Right lobe of liver (tissue), 6 donors: ENCODE data around the gene HSPA14. TPM values are rescaled to one million over a fixed set of nuclear protein-coding genes. Genes with fewer than 3 reads are reported as not detected.

ENCODE experiments used
- ATAC-seq, 4 donors: fragments of 200-7000 bp; cut with Tn5 transposase; one replicate each; pipeline ENCODE4 v1.9.1; 2020; ENCODE audit warnings: mild to moderate bottlenecking in 4 of 4, moderate library complexity in 4 of 4
- DNase-seq, 3 donors: peaks; one replicate each; pipeline ENCODE4 v3.0.0-alpha.2; 2020
- H3K27ac ChIP-seq, 3 donors: fragments of 200-600 bp; one replicate each; pipeline ENCODE4 v1.8.0; 2022
- H3K27me3 ChIP-seq, 2 donors: fragments of 200-600 bp; one replicate each; pipeline ENCODE4 v1.8.0; 2022
- H3K36me3 ChIP-seq, 4 donors: fragments of 200-600 bp; sonication (generic) in 1 of 4; one replicate each; pipeline versions ENCODE4 v1.5.1 to v1.8.0; 2017 to 2022; ENCODE audit warnings: control low read depth in 1 of 4
- H3K4me1 ChIP-seq, 4 donors: fragments of 200-600 bp; sonication (generic) in 1 of 4; one replicate each; pipeline versions ENCODE4 v1.5.1 to v1.8.0; 2017 to 2022; ENCODE audit warnings: control low read depth in 1 of 4
- H3K4me3 ChIP-seq, 3 donors: fragments of 200-600 bp; one replicate each; pipeline ENCODE4 v1.8.0; 2022
- H3K9me3 ChIP-seq, 4 donors: fragments of 200-600 bp; sonication (generic) in 1 of 4; one replicate each; pipeline versions ENCODE4 v1.5.1 to v1.8.0; 2017 to 2022; ENCODE audit warnings: control low read depth in 1 of 4
- POLR2A ChIP-seq: fragments of 450-650 bp; IDR thresholded peaks from one replicate; pipeline ENCODE4 v1.6.1; 2017; ENCODE audit warnings: antibody characterized with exemption, mild to moderate bottlenecking
- WGBS: methylation state at CpG from one replicate; pipeline ENCODE4 v1.1.6; 2018; ENCODE audit warnings: low coverage, low lambda C conversion rate; ENCODE audit not compliant: insufficient coverage; ENCODE audit errors: missing lambda C conversion rate; 5-methylcytosine and 5-hydroxymethylcytosine counted together
- intact Hi-C, 2 donors: fragments of 100-400 bp; cut with DNase I; formaldehyde crosslinking; loops; one replicate each; pipeline versions ENCODE4 v1.11.2 to v1.14.1; 2022
- total RNA-seq, 6 experiments: library from RNA; depleted of rRNA in 2 of 6; stranded (reverse); fragments of >200 nt in 2 of 6; fragmentation: NEBNext Ultra II Directional in 3 of 6; extraction: Animal tissue kit (Norgen Biotek cat#: 25700) in 3 of 6; gene quantifications; one replicate each; pipeline versions ENCODE4 v1.1.0 to v1.2.4, GENCODE V29; 2016 to 2023
- TF ChIP-seq, protein P1 (sequence below), 4 donors: fragments of 200-600 bp in 3 of 4; fragments of 450-650 bp in 1 of 4; IDR thresholded peaks; one replicate each; pipeline versions ENCODE4 v1.5.1 to v1.8.0; 2016 to 2022; ENCODE audit warnings: antibody characterized with exemption in 4 of 4, mild to moderate bottlenecking in 2 of 4
- donor health status: DM: no; HTN: yes; CAD: no.
- donor health status: DM: no; HTN: no; CAD: no.
- donor health status: DM: no; HTN: no; CAD: no.
- donor health status: DM: no; HTN: yes; CAD: no.
- donor health status: DM: no; HTN: yes; CAD: no.

HSPA14 gene
- total RNA-seq, 6 experiments from 2014 or later, result 2.7 to 8.6 (median 4.9) TPM

DNA sequence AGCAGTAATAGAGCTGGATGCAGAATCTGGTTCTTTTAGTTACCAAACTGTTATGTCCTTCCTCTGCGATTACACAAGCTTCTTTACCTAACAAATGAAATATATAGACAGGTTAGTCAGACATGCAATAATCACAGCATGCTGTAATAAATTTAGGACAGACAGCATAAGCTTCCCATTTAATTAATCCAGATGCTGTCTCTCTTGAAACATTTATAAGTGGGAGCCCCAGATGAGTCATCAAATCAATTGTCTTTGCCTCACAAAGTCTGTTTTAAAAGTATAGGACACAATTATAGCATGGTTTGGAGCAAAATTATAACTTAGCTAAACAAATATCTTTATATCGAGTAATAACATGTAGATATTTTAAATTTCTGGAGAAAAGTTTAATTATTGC is 1.9 kb upstream of the HSPA14 start:
- Histone ChIP-seq H3K9me3 (no peaks in the 10 kb centered on the region), H3K4me1 (peaks cover 0 to 10% (median 4%) of the 10 kb centered on the region in 4 donors), H3K36me3 (peaks cover 0 to 7% (median 0%) of the 10 kb centered on the region in 4 donors), H3K27me3 (no peaks in the 10 kb centered on the region), H3K27ac (no peak overlapping the region), H3K4me3 (no peak overlapping the region)
- TF ChIP-seq, protein P1, sequence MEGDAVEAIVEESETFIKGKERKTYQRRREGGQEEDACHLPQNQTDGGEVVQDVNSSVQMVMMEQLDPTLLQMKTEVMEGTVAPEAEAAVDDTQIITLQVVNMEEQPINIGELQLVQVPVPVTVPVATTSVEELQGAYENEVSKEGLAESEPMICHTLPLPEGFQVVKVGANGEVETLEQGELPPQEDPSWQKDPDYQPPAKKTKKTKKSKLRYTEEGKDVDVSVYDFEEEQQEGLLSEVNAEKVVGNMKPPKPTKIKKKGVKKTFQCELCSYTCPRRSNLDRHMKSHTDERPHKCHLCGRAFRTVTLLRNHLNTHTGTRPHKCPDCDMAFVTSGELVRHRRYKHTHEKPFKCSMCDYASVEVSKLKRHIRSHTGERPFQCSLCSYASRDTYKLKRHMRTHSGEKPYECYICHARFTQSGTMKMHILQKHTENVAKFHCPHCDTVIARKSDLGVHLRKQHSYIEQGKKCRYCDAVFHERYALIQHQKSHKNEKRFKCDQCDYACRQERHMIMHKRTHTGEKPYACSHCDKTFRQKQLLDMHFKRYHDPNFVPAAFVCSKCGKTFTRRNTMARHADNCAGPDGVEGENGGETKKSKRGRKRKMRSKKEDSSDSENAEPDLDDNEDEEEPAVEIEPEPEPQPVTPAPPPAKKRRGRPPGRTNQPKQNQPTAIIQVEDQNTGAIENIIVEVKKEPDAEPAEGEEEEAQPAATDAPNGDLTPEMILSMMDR (IDR thresholded peaks at IDR 0.05), result no peak
- no peak for TF ChIP-seq POLR2A
- intact Hi-C loops, result no loop called here
- WGBS, result 96% methylated on average over 2 of the region's 2 CpGs
- DNase-seq (no peak), ATAC-seq (no peak)

DNA sequence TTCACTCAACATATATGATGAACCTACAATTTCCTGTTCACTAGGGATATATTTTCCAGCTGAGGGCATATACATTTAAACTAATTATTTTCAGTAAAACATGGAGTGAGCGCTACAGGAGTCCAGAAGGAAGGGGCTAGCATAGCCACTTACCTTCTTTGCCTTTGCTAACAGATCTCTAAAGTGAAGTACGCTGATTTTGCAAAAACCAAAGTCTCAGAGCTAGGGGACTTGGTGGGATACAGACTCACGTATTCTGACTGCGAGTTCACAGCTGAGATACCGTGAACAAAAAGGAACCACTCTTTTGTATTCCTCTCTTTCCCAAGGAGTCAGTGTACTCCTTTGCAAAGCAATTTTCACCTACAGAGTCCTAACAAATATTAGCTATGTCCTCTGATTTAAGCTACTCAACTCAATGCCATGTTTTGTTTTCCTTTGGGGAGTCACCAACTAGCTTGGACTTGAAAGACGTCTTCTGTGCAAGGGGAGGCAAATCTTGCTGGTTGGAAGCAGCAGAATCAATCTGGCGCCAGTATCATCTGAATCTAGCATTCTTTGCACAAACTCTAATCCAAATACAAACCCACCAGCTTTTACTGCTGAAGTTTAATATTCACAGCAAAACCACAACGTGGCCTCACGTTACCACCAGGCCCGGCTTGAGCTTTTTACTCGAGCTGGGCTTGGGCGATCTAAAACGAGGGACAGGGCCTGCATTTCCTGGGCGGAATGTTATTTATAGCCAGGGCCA is 926 bp upstream of the HSPA14 start:
- peaks cover 0 to 8% (median 0%) of the 10 kb centered on the region in 4 donors for H3K36me3 ChIP-seq
- H3K4me3 ChIP-seq, result peak overlapping the region; percentile 91 to 97 (median 91)
- H3K4me1 ChIP-seq, result peaks cover 0 to 10% (median 4%) of the 10 kb centered on the region in 4 donors
- no peaks in the 10 kb centered on the region for H3K9me3 ChIP-seq
- no peaks in the 10 kb centered on the region for H3K27me3 ChIP-seq
- ATAC-seq (peak in 1 of 4 donors; percentile 1), DNase-seq (no peak)
- intact Hi-C loops, result no loop called here
- 22% methylated on average over 9 of the region's 14 CpGs for WGBS
- peak overlapping the region; percentile 82 to 96 (median 95) for H3K27ac ChIP-seq
- TF ChIP-seq, protein P1 (IDR thresholded peaks at IDR 0.05), result no peak
- TF ChIP-seq POLR2A, result no peak

DNA sequence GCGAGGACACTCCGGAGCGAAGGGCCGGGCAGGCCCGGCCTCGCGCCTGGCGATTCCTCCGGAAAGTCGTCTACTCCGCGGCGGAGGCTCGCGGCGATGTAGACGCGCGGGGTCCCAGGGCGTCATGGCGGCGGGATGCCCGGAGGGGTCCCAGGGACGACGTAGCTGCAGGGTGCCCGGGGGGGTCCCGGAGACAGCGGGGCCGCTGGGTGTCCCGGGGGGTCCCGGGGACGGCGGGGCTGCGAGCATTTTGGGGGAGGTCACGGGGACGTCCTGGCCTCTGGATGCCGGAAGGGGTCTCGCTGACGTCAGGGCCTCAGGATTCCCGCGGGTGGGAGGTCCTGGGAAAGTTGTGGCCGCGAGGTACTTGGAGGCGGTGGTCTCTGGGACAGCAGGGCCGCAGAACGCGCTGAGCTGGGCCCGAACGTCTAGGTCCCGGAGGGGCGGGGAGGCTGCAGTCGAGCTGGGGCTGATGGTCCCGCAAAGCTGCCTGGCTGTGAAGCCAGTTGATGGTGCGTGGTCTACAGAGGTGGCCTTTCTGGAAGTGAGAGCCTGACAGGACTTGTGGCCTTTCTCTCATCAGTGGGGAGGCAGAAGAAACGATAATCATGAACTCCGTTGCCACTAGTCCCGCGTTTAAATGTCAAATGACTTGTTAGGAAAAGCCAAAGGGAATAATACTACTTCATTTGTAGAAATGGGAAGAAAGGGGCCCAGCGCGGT is 637 bp downstream of the HSPA14 start:
- H3K36me3 ChIP-seq, result peaks cover 0 to 23% (median 3%) of the 10 kb centered on the region in 4 donors
- DNase-seq, result peak; percentile 56 to 70 (median 58)
- H3K27ac ChIP-seq, result peak overlapping the region; percentile 80 to 88 (median 82)
- TF ChIP-seq POLR2A, result no peak
- TF ChIP-seq, protein P1 (IDR thresholded peaks at IDR 0.05), result no peak
- H3K4me1 ChIP-seq, result peaks cover 0 to 10% (median 4%) of the 10 kb centered on the region in 4 donors
- intact Hi-C loops, result no loop called here
- H3K4me3 ChIP-seq, result peak overlapping the region; percentile 91 to 97 (median 91)
- WGBS, result 4% methylated on average over 9 of the region's 60 CpGs
- H3K27me3 ChIP-seq, result no peaks in the 10 kb centered on the region
- peak in 2 of 4 donors; percentile 3 to 4 for ATAC-seq
- H3K9me3 ChIP-seq, result no peaks in the 10 kb centered on the region

DNA sequence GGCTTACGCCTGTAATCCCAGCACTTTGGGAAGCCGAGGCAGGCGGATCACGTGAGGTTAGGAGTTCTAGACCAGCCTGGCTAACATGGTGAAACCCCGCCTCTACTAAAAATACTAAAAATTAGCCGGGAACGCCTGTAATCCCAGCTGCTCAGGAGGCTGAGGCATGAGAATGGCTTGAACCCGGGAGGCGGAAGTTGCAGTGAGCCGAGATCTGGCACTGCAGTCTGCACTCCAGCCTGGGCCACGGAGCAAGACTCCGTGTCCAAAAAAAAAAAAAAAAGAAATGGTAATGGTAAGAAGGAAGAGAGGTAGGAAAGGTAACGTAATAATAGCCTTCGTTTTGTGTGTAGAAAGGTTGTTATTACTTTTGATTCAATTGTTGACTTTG is 1.2 kb downstream of the HSPA14 start:
- DNase-seq (no peak), ATAC-seq (no peak)
- Histone ChIP-seq H3K27ac (peak overlapping the region; percentile 80 to 88 (median 82)), H3K4me3 (peak overlapping the region; percentile 91 to 97 (median 91)), H3K27me3 (no peaks in the 10 kb centered on the region), H3K9me3 (no peaks in the 10 kb centered on the region), H3K4me1 (peaks cover 0 to 10% (median 4%) of the 10 kb centered on the region in 4 donors), H3K36me3 (peaks cover 0 to 29% (median 3%) of the 10 kb centered on the region in 4 donors)
- intact Hi-C loops, result no loop called here
- TF ChIP-seq, protein P1 (IDR thresholded peaks at IDR 0.05), result no peak
- TF ChIP-seq POLR2A, result no peak
- WGBS, result 10% methylated on average over 14 of the region's 14 CpGs
